Activated CD4-positive, alpha-beta memory T cell treated with anti-CD3 and anti-CD28 coated beads for 36 hours (primary cell): ENCODE results near the gene MEIKIN. TPM values are rescaled to one million over a fixed set of nuclear protein-coding genes. Genes with fewer than 3 reads are reported as not detected.

Experiments used
- CTCF ChIA-PET: fragments of 350-600 bp; sonication (Branson Sonifier 250); formaldehyde crosslinking; loops from one replicate; lab custom pipeline; 2021; ENCODE audit warnings: antibody characterized with exemption, inconsistent platforms; lab: Charles Lee
- POLR2A ChIA-PET: fragments of 350-600 bp; sonication (Branson Sonifier 250); formaldehyde crosslinking; loops from one replicate; lab custom pipeline; 2021; ENCODE audit warnings: antibody characterized with exemption; lab: Charles Lee
- DNase-seq: peaks from one replicate; pipeline ENCODE4 v3.0.0-alpha.2; 2020
- H3K27ac Mint-ChIP-seq: one replicate; pipeline ENCODE4 v1.8.0; 2021; ENCODE audit warnings: mixed read lengths
- H3K27me3 Mint-ChIP-seq: one replicate; pipeline ENCODE4 v1.8.0; 2021; ENCODE audit warnings: mixed read lengths
- H3K36me3 Mint-ChIP-seq: one replicate; pipeline ENCODE4 v1.8.0; 2021; ENCODE audit warnings: mixed read lengths
- H3K4me1 Mint-ChIP-seq: one replicate; pipeline ENCODE4 v1.8.0; 2021; ENCODE audit warnings: low read depth, mixed read lengths
- H3K4me3 Mint-ChIP-seq: one replicate; pipeline ENCODE4 v1.8.0; 2021; ENCODE audit warnings: mild to moderate bottlenecking, mixed read lengths
- H3K9me3 Mint-ChIP-seq: one replicate; pipeline ENCODE4 v1.8.0; 2021; ENCODE audit warnings: mixed read lengths
- intact Hi-C: fragments of 100-400 bp; cut with micrococcal nuclease; formaldehyde crosslinking; loops from one replicate; pipeline ENCODE4 v1.15.1; 2023
- total RNA-seq, 2 experiments: library from RNA; stranded (reverse); gene quantifications; one replicate each; pipeline ENCODE4 v1.2.3, GENCODE V29; 2021

The MEIKIN gene
- total RNA-seq, 2 experiments from 2014 or later = 0.93 to 2.1 TPM

- peaks cover 9% of the 10 kb centered on the region for H3K4me1 Mint-ChIP-seq
- no peak for DNase-seq
- intact Hi-C loops = no loop called here
- H3K27me3 Mint-ChIP-seq = no peaks in the 10 kb centered on the region
- peaks cover 2% of the 10 kb centered on the region for H3K9me3 Mint-ChIP-seq
- ChIA-PET POLR2A (no interaction called here), CTCF (no interaction called here)
- no peak overlapping the region for H3K27ac Mint-ChIP-seq
- H3K4me3 Mint-ChIP-seq = no peak overlapping the region
- H3K36me3 Mint-ChIP-seq = no peaks in the 10 kb centered on the region
Measured at GRCh38 chr5:131771692-131772091, 173.8 kb downstream of the MEIKIN start.

- intact Hi-C loops = no loop called here
- ChIA-PET POLR2A (interaction anchor here (0.9 kb wide), 1 partner anchor 352 kb away, joined by 3 read pairs; no protein-coding TSS in a partner anchor), CTCF (no interaction called here)
- no peak overlapping the region for H3K4me3 Mint-ChIP-seq
- peaks cover 2% of the 10 kb centered on the region for H3K9me3 Mint-ChIP-seq
- peaks cover 8% of the 10 kb centered on the region for H3K36me3 Mint-ChIP-seq
- peaks cover 9% of the 10 kb centered on the region for H3K4me1 Mint-ChIP-seq
- no peaks in the 10 kb centered on the region for H3K27me3 Mint-ChIP-seq
- no peak overlapping the region for H3K27ac Mint-ChIP-seq
- no peak for DNase-seq
Measured at GRCh38 chr5:131769961-131770360, 175.5 kb downstream of the MEIKIN start.

- no peak for DNase-seq
- ChIA-PET POLR2A (no interaction called here), CTCF (interaction anchor here (0.7 kb wide), 1 partner anchor 343 kb away, joined by 3 read pairs; no protein-coding TSS in a partner anchor)
- H3K9me3 Mint-ChIP-seq = peaks cover 2% of the 10 kb centered on the region
- intact Hi-C loops = no loop called here
- no peaks in the 10 kb centered on the region for H3K27me3 Mint-ChIP-seq
- H3K4me3 Mint-ChIP-seq = no peak overlapping the region
- H3K27ac Mint-ChIP-seq = no peak overlapping the region
- peaks cover 7% of the 10 kb centered on the region for H3K4me1 Mint-ChIP-seq
- H3K36me3 Mint-ChIP-seq = peaks cover 12% of the 10 kb centered on the region
Measured at GRCh38 chr5:131769336-131769735, 176.1 kb downstream of the MEIKIN start.

- no peak overlapping the region for H3K27ac Mint-ChIP-seq
- POLR2A ChIA-PET = no interaction called here
- H3K4me1 Mint-ChIP-seq = peaks cover 5% of the 10 kb centered on the region
- peaks cover 16% of the 10 kb centered on the region for H3K36me3 Mint-ChIP-seq
- peaks cover 8% of the 10 kb centered on the region for H3K9me3 Mint-ChIP-seq
- intact Hi-C loops = no loop called here
- H3K27me3 Mint-ChIP-seq = no peaks in the 10 kb centered on the region
- DNase-seq = no peak
- H3K4me3 Mint-ChIP-seq = no peak overlapping the region
- CTCF ChIA-PET = interaction anchor here (0.9 kb wide), 1 partner anchor 471 kb away, joined by 3 read pairs; no protein-coding TSS in a partner anchor
Measured at GRCh38 chr5:131767891-131768290, 177.6 kb downstream of the MEIKIN start.

GRCh38 chr5:131766689-131767088 lies 178.8 kb downstream of the MEIKIN start:
- peaks cover 10% of the 10 kb centered on the region for H3K4me1 Mint-ChIP-seq
- H3K4me3 Mint-ChIP-seq = no peak overlapping the region
- POLR2A ChIA-PET = no interaction called here
- H3K27ac Mint-ChIP-seq = no peak overlapping the region
- H3K36me3 Mint-ChIP-seq = peaks cover 16% of the 10 kb centered on the region
- peaks cover 11% of the 10 kb centered on the region for H3K9me3 Mint-ChIP-seq
- DNase-seq = no peak
- CTCF ChIA-PET = no interaction called here
- intact Hi-C loops = no loop called here
- no peaks in the 10 kb centered on the region for H3K27me3 Mint-ChIP-seq

- intact Hi-C loops = no loop called here
- no peaks in the 10 kb centered on the region for H3K27me3 Mint-ChIP-seq
- POLR2A ChIA-PET = no interaction called here
- H3K36me3 Mint-ChIP-seq = peaks cover 16% of the 10 kb centered on the region
- DNase-seq = no peak
- no peak overlapping the region for H3K4me3 Mint-ChIP-seq
- peaks cover 7% of the 10 kb centered on the region for H3K4me1 Mint-ChIP-seq
- H3K27ac Mint-ChIP-seq = no peak overlapping the region
- H3K9me3 Mint-ChIP-seq = peaks cover 11% of the 10 kb centered on the region
- CTCF ChIA-PET = interaction anchor here (1.1 kb wide), 1 partner anchor 14 kb away, joined by 3 read pairs; no protein-coding TSS in a partner anchor
Measured at GRCh38 chr5:131765261-131765660, 180.2 kb downstream of the MEIKIN start.

GRCh38 chr5:131763968-131764367 lies 181.5 kb downstream of the MEIKIN start:
- no peaks in the 10 kb centered on the region for H3K27me3 Mint-ChIP-seq
- DNase-seq = no peak
- H3K4me3 Mint-ChIP-seq = no peak overlapping the region
- H3K9me3 Mint-ChIP-seq = peaks cover 14% of the 10 kb centered on the region
- H3K36me3 Mint-ChIP-seq = peaks cover 16% of the 10 kb centered on the region
- H3K27ac Mint-ChIP-seq = no peak overlapping the region
- ChIA-PET POLR2A (no interaction called here), CTCF (no interaction called here)
- intact Hi-C loops = no loop called here
- H3K4me1 Mint-ChIP-seq = peaks cover 13% of the 10 kb centered on the region

- intact Hi-C loops = no loop called here
- Mint-ChIP-seq H3K9me3 (peaks cover 12% of the 10 kb centered on the region), H3K27ac (no peak overlapping the region), H3K27me3 (no peaks in the 10 kb centered on the region), H3K4me3 (no peak overlapping the region), H3K36me3 (peaks cover 14% of the 10 kb centered on the region), H3K4me1 (peaks cover 20% of the 10 kb centered on the region)
- ChIA-PET CTCF (no interaction called here), POLR2A (no interaction called here)
- no peak for DNase-seq
Measured at GRCh38 chr5:131760793-131761192, 184.7 kb downstream of the MEIKIN start.

GRCh38 chr5:131759704-131760103 lies 185.8 kb downstream of the MEIKIN start:
- DNase-seq = no peak
- H3K36me3 Mint-ChIP-seq = peaks cover 6% of the 10 kb centered on the region
- CTCF ChIA-PET = no interaction called here
- POLR2A ChIA-PET = no interaction called here
- H3K27me3 Mint-ChIP-seq = no peaks in the 10 kb centered on the region
- no peak overlapping the region for H3K4me3 Mint-ChIP-seq
- H3K27ac Mint-ChIP-seq = no peak overlapping the region
- peaks cover 12% of the 10 kb centered on the region for H3K9me3 Mint-ChIP-seq
- H3K4me1 Mint-ChIP-seq = peaks cover 24% of the 10 kb centered on the region
- intact Hi-C loops = no loop called here

- Mint-ChIP-seq H3K9me3 (peaks cover 7% of the 10 kb centered on the region), H3K4me1 (peaks cover 27% of the 10 kb centered on the region), H3K36me3 (no peaks in the 10 kb centered on the region), H3K27ac (no peak overlapping the region), H3K27me3 (no peaks in the 10 kb centered on the region), H3K4me3 (no peak overlapping the region)
- intact Hi-C loops = no loop called here
- DNase-seq = no peak
- CTCF ChIA-PET = interaction anchor here (1.6 kb wide), 1 partner anchor 249 kb away, joined by 4 read pairs; no protein-coding TSS in a partner anchor
- POLR2A ChIA-PET = no interaction called here
Measured at GRCh38 chr5:131758520-131758900, 187.0 kb downstream of the MEIKIN start.

GRCh38 chr5:131757830-131758519 lies 187.5 kb downstream of the MEIKIN start:
- Mint-ChIP-seq H3K27me3 (no peaks in the 10 kb centered on the region), H3K9me3 (peaks cover 5% of the 10 kb centered on the region), H3K36me3 (no peaks in the 10 kb centered on the region), H3K4me3 (no peak overlapping the region), H3K27ac (no peak overlapping the region), H3K4me1 (peaks cover 27% of the 10 kb centered on the region)
- POLR2A ChIA-PET = interaction anchor here (0.6 kb wide), 1 partner anchor 111 kb away, joined by 3 read pairs; no protein-coding TSS in a partner anchor
- DNase-seq = no peak
- CTCF ChIA-PET = interaction anchor here (0.7 to 1.6 kb wide), 2 partner anchors 9 to 249 kb away, joined by 3 to 4 read pairs; no protein-coding TSS in a partner anchor
- intact Hi-C loops = no loop called here
